HG03520 (cell line): ENCODE data around the gene ARAP3.
A peak's percentile ranks its signal among the peaks of the same experiment; 100 is the strongest.

Experiments
- ATAC-seq: cut with Tn5 transposase; IDR thresholded peaks from one replicate; pipeline ENCODE4 v1.9.1; 2021; ENCODE audit warnings: mild to moderate bottlenecking, moderate library complexity; ENCODE audit not compliant: unreplicated experiment

Gene ARAP3

GRCh38 chr5:141647242-141647641 lies 34.8 kb downstream of the ARAP3 start:
- no peak for ATAC-seq

DNA sequence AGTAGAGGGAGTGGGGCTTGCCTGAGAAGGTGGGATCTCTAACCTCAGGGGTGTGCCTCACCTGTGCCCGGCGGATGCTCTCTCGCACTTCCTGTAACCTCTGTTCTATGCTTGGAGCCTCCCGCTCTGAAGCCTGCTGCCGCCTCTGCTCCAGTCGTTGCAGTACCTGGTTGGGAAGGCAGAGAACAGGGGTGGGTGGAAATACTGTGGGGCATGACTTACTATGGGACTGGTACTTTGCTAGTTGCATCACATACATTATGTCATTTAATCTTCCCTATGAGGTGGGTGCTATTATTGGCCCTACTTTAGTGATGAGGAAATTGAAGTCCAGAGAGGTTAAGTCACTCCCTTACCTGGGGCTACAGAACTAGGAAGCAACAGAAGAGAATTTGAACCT lies 36.0 kb downstream of the ARAP3 start:
- no peak for ATAC-seq

GRCh38 chr5:141641634-141642267 lies 40.3 kb downstream of the ARAP3 start:
- ATAC-seq = peak; percentile 41

- ATAC-seq = no peak
Measured at GRCh38 chr5:141640698-141641097, 41.3 kb downstream of the ARAP3 start.

- no peak for ATAC-seq
Measured at GRCh38 chr5:141640051-141640415, 42.0 kb downstream of the ARAP3 start.

- no peak for ATAC-seq
Measured at GRCh38 chr5:141639357-141640050, 42.5 kb downstream of the ARAP3 start.

GRCh38 chr5:141638771-141639170 lies 43.3 kb downstream of the ARAP3 start:
- no peak for ATAC-seq

DNA sequence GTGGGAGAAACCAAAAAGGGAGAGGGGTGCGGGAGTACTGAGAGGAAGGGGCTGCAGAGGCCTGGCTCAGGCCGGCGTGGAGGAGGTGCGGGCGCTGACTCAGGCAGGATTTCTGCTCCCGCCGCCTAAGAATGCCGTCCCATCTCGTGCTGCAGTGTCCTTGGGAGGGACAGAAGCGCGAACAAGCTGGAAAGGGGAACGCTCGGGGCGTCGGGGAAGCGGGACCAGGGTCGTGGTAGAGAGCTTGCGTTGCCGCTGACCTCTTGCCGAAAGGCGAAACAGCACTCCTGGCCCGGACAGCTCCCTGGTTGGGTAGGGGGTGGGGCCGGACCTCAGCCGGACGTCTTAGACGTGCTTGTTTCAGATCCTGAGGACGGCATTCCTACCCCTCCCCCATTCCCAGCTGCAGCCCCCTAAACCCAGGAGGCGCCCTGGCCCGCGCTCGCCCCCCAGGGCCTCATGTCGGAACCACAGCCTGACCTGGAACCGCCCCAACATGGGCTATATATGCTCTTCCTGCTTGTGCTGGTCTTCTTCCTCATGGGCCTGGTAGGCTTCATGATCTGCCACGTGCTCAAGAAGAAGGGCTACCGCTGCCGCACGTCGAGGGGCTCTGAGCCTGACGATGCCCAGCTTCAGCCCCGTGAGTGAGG lies 44.1 kb downstream of the ARAP3 start:
- peak; percentile 33 for ATAC-seq

DNA sequence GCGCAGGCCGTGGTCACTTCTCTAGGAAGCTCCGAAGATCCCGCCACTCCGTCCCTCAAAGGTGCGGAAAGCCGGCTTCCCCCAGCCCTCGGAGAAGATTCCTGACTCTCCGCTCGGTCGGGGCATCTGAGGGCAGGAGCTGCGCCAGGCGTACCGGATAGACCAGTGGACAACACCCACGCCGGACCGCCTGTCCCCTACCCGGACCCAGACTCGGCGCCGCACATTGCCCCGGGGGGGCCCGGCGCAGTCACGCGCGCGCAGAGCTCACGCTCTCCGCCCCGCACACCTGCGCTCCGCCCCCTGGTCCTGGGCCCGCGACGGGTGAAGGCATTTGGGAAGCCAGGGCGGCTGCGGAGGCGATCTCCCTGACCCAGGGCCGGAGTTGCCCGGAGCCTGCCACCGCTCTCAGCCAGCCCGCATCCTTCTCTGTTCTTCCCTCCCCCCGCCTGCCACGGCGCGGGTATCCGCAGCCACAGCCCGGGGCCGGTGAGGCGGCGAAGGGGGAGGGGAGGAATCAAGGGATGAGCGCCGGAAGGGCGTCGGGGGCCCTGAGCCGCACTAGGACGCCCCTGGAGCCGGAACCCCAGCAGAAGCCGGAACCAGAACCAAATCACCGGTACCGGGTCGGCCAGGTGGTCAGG lies 44.8 kb downstream of the ARAP3 start:
- peak; percentile 3 for ATAC-seq

- ATAC-seq = peak; percentile 67
Measured at GRCh38 chr5:141636413-141637122, 45.5 kb downstream of the ARAP3 start, which contains the start of the genes HDAC3 and RELL2. Gene HDAC3, minus strand, starts transcription at chr5:141636849. Its CDS starts 59 bp downstream, at chr5:141636790. Gene RELL2, plus strand, starts transcription at chr5:141636997. Its CDS starts 1,229 bp downstream, at chr5:141638226.

DNA sequence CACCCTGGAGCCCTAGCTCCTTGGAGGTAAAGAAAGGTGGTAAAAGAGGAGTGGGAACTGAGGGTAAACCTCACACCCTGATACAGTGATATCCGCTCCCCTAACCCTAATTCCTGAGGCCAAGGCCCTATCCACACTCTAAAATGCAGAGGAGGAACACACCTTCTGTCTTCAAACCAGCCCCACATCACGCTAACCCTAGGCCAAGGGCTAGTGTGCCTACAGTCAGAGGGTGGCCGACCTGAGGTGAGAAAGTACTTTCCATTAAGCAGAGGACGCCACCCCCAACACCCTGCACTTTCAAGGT lies 46.0 kb downstream of the ARAP3 start:
- ATAC-seq = no peak

GRCh38 chr5:141635646-141636045 lies 46.4 kb downstream of the ARAP3 start:
- no peak for ATAC-seq

DNA sequence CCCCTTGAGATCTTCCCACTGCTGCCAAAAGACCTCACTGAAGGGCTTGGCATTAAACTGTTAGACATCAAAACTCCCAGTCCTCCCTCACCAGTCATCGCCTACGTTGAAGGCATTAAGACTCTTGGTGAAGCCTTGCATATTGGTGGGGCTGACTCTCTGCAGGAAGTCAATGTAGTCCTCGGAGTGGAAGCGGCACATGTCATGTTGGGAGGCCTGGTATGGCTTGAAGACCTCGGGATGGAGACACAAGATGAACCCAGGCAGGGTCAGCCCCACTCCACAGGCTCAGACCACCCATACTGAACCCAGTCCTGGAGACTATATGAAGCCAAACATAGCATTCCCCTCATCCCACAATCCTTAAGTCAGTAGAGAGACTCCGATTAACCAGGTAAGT lies 47.3 kb downstream of the ARAP3 start:
- ATAC-seq = no peak

- ATAC-seq = peak; percentile 66
Measured at GRCh38 chr5:141633871-141634561, 48.0 kb downstream of the ARAP3 start.

DNA sequence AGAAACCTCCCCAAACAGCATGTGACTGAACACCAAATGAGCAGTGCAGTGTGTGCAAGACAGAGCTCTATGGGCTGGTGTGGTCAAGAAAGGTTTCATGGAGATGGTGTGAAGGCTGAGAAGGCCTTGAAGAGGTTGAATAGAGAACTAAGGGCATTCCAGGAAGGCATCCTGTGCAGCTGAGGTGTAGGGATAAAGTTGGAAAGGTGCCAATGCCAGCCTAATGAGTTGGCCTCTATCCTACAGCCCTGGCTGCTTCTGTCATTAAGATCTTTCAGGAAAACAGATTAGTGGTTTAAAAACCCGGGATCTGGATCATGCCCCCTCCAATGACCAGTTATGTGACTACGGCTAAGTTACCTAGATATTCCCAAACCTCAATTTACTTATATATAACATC lies 49.4 kb downstream of the ARAP3 start:
- no peak for ATAC-seq

GRCh38 chr5:141630570-141631140 lies 51.4 kb downstream of the ARAP3 start:
- no peak for ATAC-seq

DNA sequence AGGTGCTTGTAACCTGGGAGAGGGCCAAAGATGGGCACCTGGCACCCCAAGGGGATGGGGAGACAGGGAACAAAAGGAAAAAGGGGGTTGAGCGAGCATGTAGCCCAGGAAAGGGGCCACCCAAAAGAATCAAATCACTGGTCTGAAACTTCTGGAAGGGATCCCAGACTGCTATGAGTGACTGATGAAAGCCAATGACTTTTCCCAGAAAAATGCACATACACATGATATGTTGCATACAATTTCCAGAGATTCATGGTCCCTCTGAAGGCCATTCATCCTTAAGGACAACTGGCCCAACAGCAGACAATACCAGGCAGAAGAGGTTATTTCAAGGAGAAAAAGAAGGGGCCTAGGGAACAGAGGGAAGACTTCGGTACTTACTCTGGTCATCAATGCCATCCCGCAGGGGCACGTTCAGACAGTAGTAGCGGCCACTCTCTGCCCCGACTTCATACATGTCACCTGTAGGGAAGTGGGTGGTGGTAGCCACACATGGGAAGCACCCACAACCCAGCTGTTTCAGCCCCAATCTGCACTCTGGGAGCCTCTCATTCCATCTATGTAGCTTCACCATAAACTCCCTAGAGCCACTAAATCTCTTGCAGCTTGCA lies 53.7 kb downstream of the ARAP3 start:
- no peak for ATAC-seq

GRCh38 chr5:141623611-141624010 lies 58.4 kb downstream of the ARAP3 start:
- ATAC-seq = no peak

- ATAC-seq = peak; percentile 39
Measured at GRCh38 chr5:141623186-141623585, 58.8 kb downstream of the ARAP3 start.
